Endothelial cell of umbilical vein (primary cell): ENCODE measurements around the gene PPM1L. TPM values are rescaled to one million over a fixed set of nuclear protein-coding genes. Genes with fewer than 3 reads are reported as not detected.

ENCODE experiments used
- BruUV-seq: library from RNA; stranded (reverse); fragments of 400-500 nt; replicated peaks from 2 replicates; lab custom pipeline; 2021; lab: Mats Ljungman, UMichigan
- CTCF ChIA-PET: fragments of 300-600, 350-600 bp; sonication (Branson Sonifier 250); formaldehyde crosslinking; loops from one replicate; lab custom pipeline; 2021; ENCODE audit warnings: antibody characterized with exemption, inconsistent platforms; lab: Charles Lee
- POLR2A ChIA-PET: fragments of 300-600, 350-600 bp; sonication (Branson Sonifier 250); formaldehyde crosslinking; loops from one replicate; lab custom pipeline; 2021; ENCODE audit warnings: antibody characterized with exemption, inconsistent platforms; lab: Charles Lee
- DNase-seq: peaks from one replicate; pipeline ENCODE4 v3.0.0-alpha.2; 2011; ENCODE audit warnings: low read depth, low spot score
- FAIRE-seq: peaks from 2 replicates; lab custom pipeline; 2011; peaks lifted over from hg19 to GRCh38; lab: Jason Lieb, UNC
- H2AFZ ChIP-seq: 2 replicates; pipeline ENCODE4 v1.6.0; 2012; ENCODE audit warnings: low read depth, low read length, control low read depth, inconsistent platforms
- H3K27ac ChIP-seq: 2 replicates; pipeline ENCODE4 v1.5.1; 2011; ENCODE audit warnings: low read depth, mild to moderate bottlenecking, control low read depth, low read length, moderate library complexity; ENCODE audit not compliant: insufficient read depth
- H3K27me3 ChIP-seq, 2 experiments: 2 replicates each; pipeline versions ENCODE4 v1.6.0 to v1.6.1; 2011; ENCODE audit warnings: low read length in 2 of 2, mixed read lengths in 1 of 2; ENCODE audit not compliant: control insufficient read depth in 2 of 2, insufficient read depth in 2 of 2
- H3K36me3 ChIP-seq, 2 experiments: 2 replicates in 1 of 2; 3 replicates in 1 of 2; pipeline ENCODE4 v1.5.1; 2011; ENCODE audit warnings: low read length in 2 of 2, mild to moderate bottlenecking in 1 of 2, moderate library complexity in 1 of 2; ENCODE audit not compliant: control insufficient read depth in 2 of 2, insufficient read depth in 2 of 2; ENCODE audit errors: extremely low read depth in 1 of 2
- H3K4me1 ChIP-seq: 3 replicates; pipeline ENCODE4 v1.5.1; 2011; ENCODE audit warnings: mild to moderate bottlenecking, low read length; ENCODE audit not compliant: control insufficient read depth, insufficient read depth; ENCODE audit errors: extremely low read depth
- H3K4me2 ChIP-seq: 2 replicates; pipeline ENCODE4 v1.6.1; 2011; ENCODE audit warnings: low read length, control low read depth, mixed read lengths; ENCODE audit not compliant: insufficient read depth
- H3K4me3 ChIP-seq, 3 experiments: fragments of 200-600 bp in 1 of 3; sonication (generic), shearing (Covaris generic) in 1 of 3; replicated peaks in 1 of 3; 2 replicates each; pipeline ENCODE4 v1.5.1; 2011 to 2016; ENCODE audit warnings: control low read depth in 3 of 3, low read length in 3 of 3, mild to moderate bottlenecking in 2 of 3, inconsistent platforms in 1 of 3, low read depth in 1 of 3, moderate library complexity in 1 of 3; ENCODE audit not compliant: insufficient read depth in 1 of 3
- H3K79me2 ChIP-seq: 2 replicates; pipeline ENCODE4 v1.6.0; 2012; ENCODE audit warnings: low read length, inconsistent platforms; ENCODE audit not compliant: control insufficient read depth, insufficient read depth
- H3K9ac ChIP-seq: replicated peaks from 2 replicates; pipeline ENCODE3; 2011; ENCODE audit warnings: low read length, control low read depth; ENCODE audit not compliant: insufficient read depth; ENCODE audit errors: extremely low read depth
- H3K9me1 ChIP-seq: replicated peaks from 3 replicates; pipeline ENCODE4 v1.6.0; 2011; ENCODE audit warnings: mild to moderate bottlenecking, low read length; ENCODE audit not compliant: control insufficient read depth, insufficient read depth; ENCODE audit errors: extremely low read depth
- H3K9me3 ChIP-seq: replicated peaks from 2 replicates; pipeline ENCODE4 v1.5.1; 2012; ENCODE audit warnings: low read length, inconsistent platforms; ENCODE audit not compliant: control insufficient read depth, insufficient read depth
- H4K20me1 ChIP-seq: replicated peaks from 2 replicates; pipeline ENCODE3; 2011; ENCODE audit warnings: mild to moderate bottlenecking, low read length; ENCODE audit not compliant: control insufficient read depth, insufficient read depth; ENCODE audit errors: extremely low read depth
- EZH2 ChIP-seq: IDR thresholded peaks from 2 replicates; pipeline ENCODE4 v1.6.1; 2012; ENCODE audit warnings: borderline replicate concordance, low read depth, mild to moderate bottlenecking, moderate library complexity, low read length, inconsistent platforms; ENCODE audit not compliant: severe bottlenecking
- FOS ChIP-seq: IDR thresholded peaks from 2 replicates; pipeline ENCODE4 v1.6.1; 2011; ENCODE audit warnings: mild to moderate bottlenecking, low read length, moderate library complexity, borderline replicate concordance; ENCODE audit not compliant: insufficient read depth
- GATA2 ChIP-seq: IDR thresholded peaks from 2 replicates; pipeline ENCODE4 v1.7.0; 2011; ENCODE audit warnings: low read depth, mild to moderate bottlenecking, moderate library complexity, mixed read lengths, low read length; ENCODE audit not compliant: insufficient read length, insufficient read depth
- JUN ChIP-seq: IDR thresholded peaks from 2 replicates; pipeline ENCODE4 v1.6.1; 2011; ENCODE audit warnings: borderline replicate concordance, low read depth; ENCODE audit not compliant: insufficient read length, insufficient read depth
- MYC ChIP-seq: IDR thresholded peaks from one replicate; pipeline ENCODE4 v1.6.1; 2011; ENCODE audit warnings: mild to moderate bottlenecking, low read depth, low read length
- POLR2A ChIP-seq: IDR thresholded peaks from 2 replicates; pipeline ENCODE4 v1.6.1; 2012; ENCODE audit warnings: low read depth, mild to moderate bottlenecking, control low read depth, low read length
- POLR2AphosphoS5 ChIP-seq: IDR thresholded peaks from 2 replicates; pipeline ENCODE4 v1.6.1; 2012; ENCODE audit warnings: low read depth, mild to moderate bottlenecking, control low read depth, low read length, moderate library complexity; ENCODE audit not compliant: insufficient read depth
- dilution Hi-C: fragments of 300-500 bp; cut with MboI; formaldehyde crosslinking; loops from one replicate; pipeline ENCODE4 v1.15.0; 2019; ENCODE audit warnings: low sequenced_read_pairs; ENCODE audit not compliant: extremely low pct_ligation_motif_present
- intact Hi-C: fragments of 100-400 bp; cut with micrococcal nuclease; formaldehyde crosslinking; loops from one replicate; pipeline ENCODE4 v1.10.0; 2022
- polyA plus RNA-seq, 4 experiments: library from polyadenylated mRNA; depleted of rRNA in 3 of 4; stranded (reverse) in 3 of 4; unstranded in 1 of 4; fragments of >200 nt; gene quantifications; 2 replicates each; pipeline versions ENCODE4 v1.2.1 to v1.2.3, GENCODE V29; 2011 to 2012; ENCODE audit warnings: missing spikeins in 1 of 4
- total RNA-seq: library from RNA; stranded (reverse); gene quantifications from 2 replicates; pipeline ENCODE4 v1.2.3, GENCODE V29; 2021
- TF ChIP-seq, protein P1 (sequence below), 2 donors: IDR thresholded peaks; 1 replicate in 1 of 2; 2 replicates in 1 of 2; pipeline ENCODE4 v1.5.1; 2011; ENCODE audit warnings: low read length in 2 of 2, mild to moderate bottlenecking in 2 of 2, moderate library complexity in 2 of 2, control low read depth in 1 of 2, inconsistent platforms in 1 of 2, low read depth in 1 of 2; ENCODE audit not compliant: insufficient read depth in 1 of 2; ENCODE audit errors: extremely low read depth in 1 of 2
- TF ChIP-seq, protein P2 (sequence below): IDR thresholded peaks from 2 replicates; pipeline ENCODE4 v1.6.1; 2011; ENCODE audit not compliant: insufficient read depth, insufficient read length

The PPM1L gene
- total and polyA plus RNA-seq, 2 donors (not counting 3 experiments of a cell fraction or from before 2014, with no cell fraction given), result 0.63 to 2.9 TPM

DNA sequence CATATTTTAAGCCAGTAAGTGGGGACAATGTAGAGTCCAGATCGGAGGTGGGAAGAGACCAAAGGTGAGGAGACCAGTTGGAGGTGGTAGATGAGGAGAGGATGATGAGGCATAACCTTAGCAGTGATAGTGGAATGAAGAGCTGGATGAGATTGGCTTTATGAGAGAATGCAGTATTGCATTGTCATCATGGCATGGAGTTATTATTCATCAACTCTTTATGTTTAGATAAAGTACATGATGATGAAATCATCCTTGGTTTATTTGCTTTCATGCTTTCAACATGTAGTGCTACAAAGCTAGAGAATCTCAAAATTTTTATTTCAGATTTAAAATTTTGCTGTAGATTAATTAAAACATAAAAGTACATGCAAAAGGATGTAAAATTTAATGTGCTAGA lies 64.0 kb downstream of the PPM1L start:
- FAIRE-seq (no peak), DNase-seq (no peak)
- Histone ChIP-seq H3K4me3 (no peak overlapping the region), H3K27me3 (no peaks in the 10 kb centered on the region), H3K9me1 (no peaks in the 10 kb centered on the region), H3K36me3 (no peaks in the 10 kb centered on the region), H3K9me3 (no peaks in the 10 kb centered on the region), H3K4me1 (no peaks in the 10 kb centered on the region), H2AFZ (no peak overlapping the region), H3K9ac (no peak overlapping the region), H3K4me2 (no peak overlapping the region), H4K20me1 (no peaks in the 10 kb centered on the region), H3K79me2 (no peaks in the 10 kb centered on the region), H3K27ac (no peak overlapping the region)
- ChIA-PET POLR2A (no interaction called here), CTCF (no interaction called here)
- TF ChIP-seq MYC (no peak), POLR2A (no peak), GATA2 (no peak), EZH2 (no peak), FOS (no peak), POLR2AphosphoS5 (no peak), JUN (no peak)
- TF ChIP-seq, protein P1, sequence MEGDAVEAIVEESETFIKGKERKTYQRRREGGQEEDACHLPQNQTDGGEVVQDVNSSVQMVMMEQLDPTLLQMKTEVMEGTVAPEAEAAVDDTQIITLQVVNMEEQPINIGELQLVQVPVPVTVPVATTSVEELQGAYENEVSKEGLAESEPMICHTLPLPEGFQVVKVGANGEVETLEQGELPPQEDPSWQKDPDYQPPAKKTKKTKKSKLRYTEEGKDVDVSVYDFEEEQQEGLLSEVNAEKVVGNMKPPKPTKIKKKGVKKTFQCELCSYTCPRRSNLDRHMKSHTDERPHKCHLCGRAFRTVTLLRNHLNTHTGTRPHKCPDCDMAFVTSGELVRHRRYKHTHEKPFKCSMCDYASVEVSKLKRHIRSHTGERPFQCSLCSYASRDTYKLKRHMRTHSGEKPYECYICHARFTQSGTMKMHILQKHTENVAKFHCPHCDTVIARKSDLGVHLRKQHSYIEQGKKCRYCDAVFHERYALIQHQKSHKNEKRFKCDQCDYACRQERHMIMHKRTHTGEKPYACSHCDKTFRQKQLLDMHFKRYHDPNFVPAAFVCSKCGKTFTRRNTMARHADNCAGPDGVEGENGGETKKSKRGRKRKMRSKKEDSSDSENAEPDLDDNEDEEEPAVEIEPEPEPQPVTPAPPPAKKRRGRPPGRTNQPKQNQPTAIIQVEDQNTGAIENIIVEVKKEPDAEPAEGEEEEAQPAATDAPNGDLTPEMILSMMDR (IDR thresholded peaks at IDR 0.05; ENCODE audit: extremely low read depth in 1 of 2, insufficient read depth in 1 of 2, low read depth in 1 of 2, low read length in 2 of 2), result no peak
- TF ChIP-seq, protein P2, sequence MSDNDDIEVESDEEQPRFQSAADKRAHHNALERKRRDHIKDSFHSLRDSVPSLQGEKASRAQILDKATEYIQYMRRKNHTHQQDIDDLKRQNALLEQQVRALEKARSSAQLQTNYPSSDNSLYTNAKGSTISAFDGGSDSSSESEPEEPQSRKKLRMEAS, result no peak
- dilution Hi-C loops, result no loop called here
- no TSS peak for BruUV-seq
- intact Hi-C loops, result no loop called here
